Skin epidermis (tissue), 12 donors: ENCODE data around the gene CASP10.

ENCODE experiments used
- H3K27ac ChIP-seq, 21 experiments: fragments of 200-600 bp; sonication (generic) in 11 of 21; one replicate each; pipeline ENCODE4 v1.5.0; 2020; ENCODE audit warnings: mild to moderate bottlenecking in 3 of 21, inconsistent platforms in 2 of 21, moderate library complexity in 2 of 21
- H3K4me3 ChIP-seq, 7 experiments: fragments of 200-600 bp; sonication (generic) in 2 of 7; one replicate each; pipeline ENCODE4 v1.5.0; 2020; ENCODE audit warnings: inconsistent platforms in 2 of 7, mild to moderate bottlenecking in 2 of 7, moderate library complexity in 1 of 7

Gene CASP10

GRCh38 chr2:201188449-201188848 is 5.5 kb downstream of the CASP10 start:
- no peak overlapping the region for H3K4me3 ChIP-seq
- no peak overlapping the region for H3K27ac ChIP-seq

- peak overlapping the region in 12 of 21 experiments; percentile 8 to 70 (median 30) for H3K27ac ChIP-seq
- no peak overlapping the region for H3K4me3 ChIP-seq
These were observed 8.4 kb downstream of the CASP10 start for GRCh38 chr2:201191132-201191875.

- peak overlapping the region in 3 of 21 experiments; percentile 5 to 32 (median 30) for H3K27ac ChIP-seq
These were observed 11.2 kb downstream of the CASP10 start for GRCh38 chr2:201194097-201194496.

GRCh38 chr2:201195331-201195730 is 12.4 kb downstream of the CASP10 start:
- Histone ChIP-seq H3K4me3 (no peak overlapping the region), H3K27ac (no peak overlapping the region)

More at GRCh38 chr2:201194097-201194496, 11.2 kb downstream of the CASP10 start:
- H3K4me3 ChIP-seq: no peak overlapping the region

GRCh38 chr2:201196003-201196402 is 13.1 kb downstream of the CASP10 start:
- Histone ChIP-seq H3K27ac (no peak overlapping the region), H3K4me3 (no peak overlapping the region)

GRCh38 chr2:201196803-201197202 is 13.9 kb downstream of the CASP10 start:
- H3K27ac ChIP-seq: no peak overlapping the region
- no peak overlapping the region for H3K4me3 ChIP-seq

- Histone ChIP-seq H3K27ac (no peak overlapping the region), H3K4me3 (no peak overlapping the region)
These were observed 14.8 kb downstream of the CASP10 start for GRCh38 chr2:201197781-201198180.

GRCh38 chr2:201199847-201200246 is 16.9 kb downstream of the CASP10 start:
- Histone ChIP-seq H3K4me3 (no peak overlapping the region), H3K27ac (no peak overlapping the region)

- Histone ChIP-seq H3K27ac (no peak overlapping the region), H3K4me3 (no peak overlapping the region)
These were observed 17.4 kb downstream of the CASP10 start for GRCh38 chr2:201200345-201200744.

- Histone ChIP-seq H3K4me3 (no peak overlapping the region), H3K27ac (no peak overlapping the region)
These were observed 18.4 kb downstream of the CASP10 start for GRCh38 chr2:201201371-201201770.

- Histone ChIP-seq H3K27ac (peak overlapping the region in 2 of 21 experiments; percentile 6 to 33), H3K4me3 (no peak overlapping the region)
These were observed 21.1 kb downstream of the CASP10 start for GRCh38 chr2:201203916-201204654.

GRCh38 chr2:201204655-201205514 is 21.9 kb downstream of the CASP10 start:
- no peak overlapping the region for H3K4me3 ChIP-seq
- H3K27ac ChIP-seq: peak overlapping the region in 5 of 21 experiments; percentile 6 to 45 (median 33)

- Histone ChIP-seq H3K4me3 (no peak overlapping the region), H3K27ac (peak overlapping the region in 4 of 21 experiments; percentile 8 to 51 (median 40))
These were observed 22.5 kb downstream of the CASP10 start for GRCh38 chr2:201205515-201205849.

- Histone ChIP-seq H3K4me3 (no peak overlapping the region), H3K27ac (no peak overlapping the region)
These were observed 25.8 kb downstream of the CASP10 start for GRCh38 chr2:201208563-201209252.

GRCh38 chr2:201215963-201216362 is 33.0 kb downstream of the CASP10 start:
- Histone ChIP-seq H3K4me3 (no peak overlapping the region), H3K27ac (no peak overlapping the region)

- H3K4me3 ChIP-seq: no peak overlapping the region
- no peak overlapping the region for H3K27ac ChIP-seq
These were observed 34.0 kb downstream of the CASP10 start for GRCh38 chr2:201216918-201217317.

GRCh38 chr2:201218780-201219179 is 35.8 kb downstream of the CASP10 start:
- peak overlapping the region in 2 of 21 experiments; percentile 16 to 57 for H3K27ac ChIP-seq
- no peak overlapping the region for H3K4me3 ChIP-seq

GRCh38 chr2:201219328-201220096 is 36.6 kb downstream of the CASP10 start:
- H3K4me3 ChIP-seq: no peak overlapping the region
- peak overlapping the region in 5 of 21 experiments; percentile 2 to 57 (median 16) for H3K27ac ChIP-seq

- Histone ChIP-seq H3K4me3 (no peak overlapping the region), H3K27ac (peak overlapping the region in 3 of 21 experiments; percentile 2 to 57 (median 5))
These were observed 37.2 kb downstream of the CASP10 start for GRCh38 chr2:201220102-201220570.
